ENCODE data around the gene SULT6B1.

SULT6B1 gene

GRCh38 chr2:37148325-37148724 lies 40.1 kb downstream of the SULT6B1 start:
- DNase-seq (ENCODE audit: low read depth) = no peak

GRCh38 chr2:37146062-37146461 lies 42.4 kb downstream of the SULT6B1 start:
- DNase-seq (ENCODE audit: low read depth) = no peak

- DNase-seq (ENCODE audit: low read depth) = no peak
These were observed 44.5 kb downstream of the SULT6B1 start for GRCh38 chr2:37143974-37144373.

- DNase-seq (ENCODE audit: low read depth) = no peak
These were observed 45.9 kb downstream of the SULT6B1 start for GRCh38 chr2:37142546-37142945.

GRCh38 chr2:37132914-37133313 lies 55.6 kb downstream of the SULT6B1 start:
- no peak for DNase-seq (ENCODE audit: low read depth)

DNA sequence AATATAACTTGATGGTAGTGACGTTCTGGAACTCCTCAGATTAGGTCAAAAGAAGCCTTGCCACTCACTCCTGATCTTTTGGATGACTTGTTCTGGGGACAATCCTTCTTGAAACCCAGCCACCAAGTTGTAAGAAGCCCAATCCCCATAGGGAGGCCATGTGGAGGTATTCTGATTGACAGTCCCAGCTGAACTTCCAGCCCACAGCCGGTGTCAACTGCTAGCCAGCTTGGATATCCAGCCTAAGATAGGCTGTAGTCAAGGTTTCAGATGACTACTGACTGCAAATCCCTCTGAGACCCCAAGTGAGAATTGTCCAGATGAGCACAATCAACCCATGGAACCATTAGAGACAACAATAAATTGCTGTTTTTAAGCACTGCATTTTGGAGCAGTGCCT lies 63.1 kb downstream of the SULT6B1 start:
- no peak for DNase-seq (ENCODE audit: low read depth)

DNA sequence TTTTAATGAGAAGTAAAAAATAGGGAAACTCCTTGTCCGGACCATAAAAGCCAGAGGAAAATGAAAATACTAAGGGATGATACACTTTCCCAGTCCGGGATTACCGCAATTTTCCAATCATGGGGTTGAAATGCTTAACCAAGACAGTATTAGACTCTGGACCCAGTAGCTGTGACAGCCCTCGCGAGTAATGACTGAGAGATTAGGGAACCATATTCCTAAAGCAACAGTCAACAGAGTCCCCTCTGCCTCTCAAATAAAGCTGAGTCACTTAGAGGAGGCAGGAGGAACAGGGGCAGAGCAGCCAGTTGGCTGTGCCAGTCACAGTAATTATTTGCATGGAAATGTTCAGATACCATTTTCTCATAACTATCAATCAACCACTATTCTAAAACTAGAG lies 69.3 kb downstream of the SULT6B1 start:
- DNase-seq (ENCODE audit: low read depth) = no peak
